B cell (primary cell): ENCODE measurements around the gene LCE1E. TPM values are rescaled to one million over a fixed set of nuclear protein-coding genes. Genes with fewer than 3 reads are reported as not detected.

ENCODE experiments used
- ATAC-seq: fragments of 200-7000 bp; cut with Tn5 transposase; one replicate; pipeline ENCODE4 v1.10.0; 2021; ENCODE audit warnings: low read depth, mild to moderate bottlenecking, moderate number of reproducible peaks, moderate library complexity
- CTCF ChIA-PET: fragments of 350-600 bp; sonication (Branson Sonifier 250); formaldehyde crosslinking; loops from one replicate; lab custom pipeline; 2021; ENCODE audit warnings: antibody characterized with exemption, inconsistent platforms; lab: Charles Lee
- POLR2A ChIA-PET: fragments of 350-600 bp; sonication (Branson Sonifier 250); formaldehyde crosslinking; loops from one replicate; lab custom pipeline; 2021; ENCODE audit warnings: antibody characterized with exemption; lab: Charles Lee
- DNase-seq: peaks from one replicate; pipeline ENCODE4 v3.0.0; 2013
- H2AFZ ChIP-seq: 2 replicates; pipeline ENCODE4 v1.6.1; 2012; ENCODE audit warnings: mild to moderate bottlenecking, low read depth, low read length; ENCODE audit not compliant: insufficient read depth, poor library complexity, severe bottlenecking
- H3K27ac ChIP-seq, 2 donors: 1 replicate in 1 of 2; 2 replicates in 1 of 2; pipeline ENCODE4 v1.5.1; 2012 to 2013; ENCODE audit warnings: low read length in 2 of 2, mild to moderate bottlenecking in 2 of 2, moderate library complexity in 1 of 2
- H3K27me3 ChIP-seq, 4 experiments: fragments of 200-600 bp in 1 of 4; sonication (generic) in 1 of 4; replicated peaks in 1 of 4; 1 replicate in 2 of 4; 2 replicates in 2 of 4; pipeline versions ENCODE4 v1.6.1 to v1.7.0; 2013 to 2016; ENCODE audit warnings: low read length in 3 of 4, mild to moderate bottlenecking in 2 of 4, mixed read lengths in 1 of 4, moderate library complexity in 1 of 4; ENCODE audit not compliant: insufficient read depth in 4 of 4, control insufficient read depth in 3 of 4; ENCODE audit errors: control extremely low read depth in 1 of 4
- H3K36me3 ChIP-seq, 2 experiments: replicated peaks in 1 of 2; 1 replicate in 1 of 2; 2 replicates in 1 of 2; pipeline versions ENCODE4 v1.6.1 to v1.7.1; 2013; ENCODE audit warnings: low read length in 1 of 2; ENCODE audit not compliant: insufficient read depth in 2 of 2, control insufficient read depth in 1 of 2; ENCODE audit errors: control extremely low read depth in 1 of 2, extremely low read depth in 1 of 2
- H3K4me1 ChIP-seq, 2 donors: fragments of 200-600 bp in 1 of 2; sonication (generic) in 1 of 2; 1 replicate in 1 of 2; 2 replicates in 1 of 2; pipeline versions ENCODE4 v1.5.1 to v1.6.1; 2013 to 2017; ENCODE audit warnings: low read length in 2 of 2; ENCODE audit not compliant: control insufficient read depth in 2 of 2, insufficient read depth in 2 of 2
- H3K4me2 ChIP-seq: replicated peaks from 2 replicates; pipeline ENCODE3; 2012; ENCODE audit warnings: mild to moderate bottlenecking, low read depth, low read length; ENCODE audit not compliant: poor library complexity, severe bottlenecking
- H3K4me3 ChIP-seq, 5 experiments: fragments of 200-600 bp in 1 of 5; sonication (generic) in 1 of 5; 1 replicate in 3 of 5; 2 replicates in 2 of 5; pipeline versions ENCODE4 v1.5.1 to v1.7.0; 2011 to 2016; ENCODE audit warnings: low read length in 4 of 5, mild to moderate bottlenecking in 4 of 5, low read depth in 2 of 5, control low read depth in 1 of 5, moderate library complexity in 1 of 5; ENCODE audit not compliant: insufficient read depth in 1 of 5; ENCODE audit errors: control extremely low read depth in 1 of 5, extremely low read depth in 1 of 5
- H3K79me2 ChIP-seq: fragments of 200-600 bp; sonication (generic); one replicate; pipeline ENCODE4 v1.6.0; 2016; ENCODE audit warnings: low read length; ENCODE audit not compliant: control insufficient read depth, insufficient read depth
- H3K9ac ChIP-seq: fragments of 200-600 bp; sonication (generic); 2 replicates; pipeline ENCODE4 v1.6.1; 2017; ENCODE audit warnings: mild to moderate bottlenecking, low read length, moderate library complexity
- H3K9me3 ChIP-seq, 3 donors: one replicate each; pipeline versions ENCODE4 v1.6.1 to v1.7.1; 2013; ENCODE audit warnings: low read length in 2 of 3; ENCODE audit not compliant: control insufficient read depth in 2 of 3, insufficient read depth in 1 of 3; ENCODE audit errors: control extremely low read depth in 1 of 3
- H4K20me1 ChIP-seq: 2 replicates; pipeline ENCODE4 v1.6.0; 2012; ENCODE audit warnings: mild to moderate bottlenecking, low read length; ENCODE audit not compliant: insufficient read depth, control insufficient read depth, poor library complexity, severe bottlenecking
- H3K27ac Mint-ChIP-seq: one replicate; pipeline ENCODE4 v1.8.0; 2021; ENCODE audit warnings: mixed read lengths
- H3K27me3 Mint-ChIP-seq: one replicate; pipeline ENCODE4 v1.8.0; 2021; ENCODE audit warnings: mixed read lengths
- H3K4me1 Mint-ChIP-seq: one replicate; pipeline ENCODE4 v1.8.0; 2021; ENCODE audit warnings: mixed read lengths
- H3K4me3 Mint-ChIP-seq: one replicate; pipeline ENCODE4 v1.8.0; 2021; ENCODE audit warnings: mixed read lengths
- H3K9me3 Mint-ChIP-seq: one replicate; pipeline ENCODE4 v1.8.0; 2022; ENCODE audit warnings: mixed read lengths; ENCODE audit not compliant: insufficient read depth
- EZH2 ChIP-seq: IDR thresholded peaks from 2 replicates; pipeline ENCODE4 v1.6.1; 2012; ENCODE audit warnings: borderline replicate concordance, low read depth, mild to moderate bottlenecking, moderate library complexity, low read length; ENCODE audit not compliant: insufficient read depth, poor library complexity, severe bottlenecking
- WGBS: methylation state at CpG from one replicate; pipeline ENCODE4 v1.1.5; 2013; ENCODE audit warnings: missing lambda C conversion rate; ENCODE audit not compliant: insufficient coverage; 5-methylcytosine and 5-hydroxymethylcytosine counted together
- intact Hi-C: fragments of 100-400 bp; cut with micrococcal nuclease; formaldehyde crosslinking; loops from one replicate; pipeline ENCODE4 v1.10.0; 2022
- polyA plus RNA-seq: library from polyadenylated mRNA; depleted of rRNA; stranded (reverse); fragments of >200 nt; gene quantifications from 2 replicates; pipeline ENCODE4 v1.2.3, GENCODE V29; 2012
- total RNA-seq, 2 donors: library from RNA; stranded (reverse); fragments of 120-200 nt in 1 of 2; gene quantifications; 1 replicate in 1 of 2; 2 replicates in 1 of 2; pipeline versions ENCODE4 v1.2.3 to v1.2.4, GENCODE V29; 2013 to 2022
- TF ChIP-seq, protein P1 (sequence below): fragments of 200-600 bp; IDR thresholded peaks from one replicate; pipeline ENCODE4 v1.8.0; 2022; ENCODE audit warnings: antibody characterized with exemption, mild to moderate bottlenecking

The LCE1E gene
- total and polyA plus RNA-seq, 2 donors (not counting 1 experiment from before 2014, with no cell fraction given) = not detected

- Mint-ChIP-seq H3K4me3 (no peak within 1 kb of the TSS), H3K9me3 (no peaks in the 10 kb centered on the region), H3K4me1 (no peaks in the 10 kb centered on the region), H3K27me3 (peaks cover 41% of the 10 kb centered on the region), H3K27ac (no peak within 1 kb of the TSS)
- intact Hi-C loops = no loop called here
- Histone ChIP-seq H2AFZ (no peak within 1 kb of the TSS), H3K9me3 (no peaks in the 10 kb centered on the region), H3K79me2 (no peaks in the 10 kb centered on the region), H3K4me3 (no peak within 1 kb of the TSS), H4K20me1 (no peaks in the 10 kb centered on the region), H3K27me3 (peaks cover 0 to 12% (median 5%) of the 10 kb centered on the region in 4 experiments), H3K9ac (no peak within 1 kb of the TSS), H3K36me3 (no peaks in the 10 kb centered on the region), H3K27ac (no peak within 1 kb of the TSS), H3K4me2 (no peak within 1 kb of the TSS), H3K4me1 (no peaks in the 10 kb centered on the region)
- CTCF ChIA-PET = no interaction called here
- POLR2A ChIA-PET = no interaction called here
- TF ChIP-seq EZH2 = no peak
- TF ChIP-seq, protein P1, sequence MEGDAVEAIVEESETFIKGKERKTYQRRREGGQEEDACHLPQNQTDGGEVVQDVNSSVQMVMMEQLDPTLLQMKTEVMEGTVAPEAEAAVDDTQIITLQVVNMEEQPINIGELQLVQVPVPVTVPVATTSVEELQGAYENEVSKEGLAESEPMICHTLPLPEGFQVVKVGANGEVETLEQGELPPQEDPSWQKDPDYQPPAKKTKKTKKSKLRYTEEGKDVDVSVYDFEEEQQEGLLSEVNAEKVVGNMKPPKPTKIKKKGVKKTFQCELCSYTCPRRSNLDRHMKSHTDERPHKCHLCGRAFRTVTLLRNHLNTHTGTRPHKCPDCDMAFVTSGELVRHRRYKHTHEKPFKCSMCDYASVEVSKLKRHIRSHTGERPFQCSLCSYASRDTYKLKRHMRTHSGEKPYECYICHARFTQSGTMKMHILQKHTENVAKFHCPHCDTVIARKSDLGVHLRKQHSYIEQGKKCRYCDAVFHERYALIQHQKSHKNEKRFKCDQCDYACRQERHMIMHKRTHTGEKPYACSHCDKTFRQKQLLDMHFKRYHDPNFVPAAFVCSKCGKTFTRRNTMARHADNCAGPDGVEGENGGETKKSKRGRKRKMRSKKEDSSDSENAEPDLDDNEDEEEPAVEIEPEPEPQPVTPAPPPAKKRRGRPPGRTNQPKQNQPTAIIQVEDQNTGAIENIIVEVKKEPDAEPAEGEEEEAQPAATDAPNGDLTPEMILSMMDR = no peak
- WGBS = 86% methylated on average over 2 of the region's 2 CpGs
- DNase-seq = no peak
- no peak for ATAC-seq
These were observed 41.1 kb downstream of the LCE1E start, which contains the start of gene LCE1A for GRCh38 chr1:152827173-152827572. TSS of gene LCE1A (plus strand) at chr1:152827473. CDS start at chr1:152827473, 0 bp downstream.

GRCh38 chr1:152836870-152837269 is 50.8 kb downstream of the LCE1E start:
- no peaks in the 10 kb centered on the region for H3K27me3 ChIP-seq
- H3K9ac ChIP-seq = no peak overlapping the region
- H3K9me3 ChIP-seq = no peaks in the 10 kb centered on the region
- H3K4me3 ChIP-seq = no peak overlapping the region
- no CpG with 5 or more reads among the region's 2 CpGs for WGBS
- H3K4me1 ChIP-seq = no peaks in the 10 kb centered on the region
- intact Hi-C loops = no loop called here
- TF ChIP-seq, protein P1 = no peak
- no peak for TF ChIP-seq EZH2
- no peak overlapping the region for H3K27ac ChIP-seq
- no peaks in the 10 kb centered on the region for H4K20me1 ChIP-seq
- DNase-seq = no peak
- Mint-ChIP-seq H3K4me1 (no peaks in the 10 kb centered on the region), H3K27ac (no peak overlapping the region), H3K9me3 (no peaks in the 10 kb centered on the region), H3K4me3 (no peak overlapping the region), H3K27me3 (peaks cover 14% of the 10 kb centered on the region)
- H2AFZ ChIP-seq = no peak overlapping the region
- POLR2A ChIA-PET = no interaction called here
- H3K79me2 ChIP-seq = no peaks in the 10 kb centered on the region
- CTCF ChIA-PET = no interaction called here
- H3K4me2 ChIP-seq = no peak overlapping the region
- no peaks in the 10 kb centered on the region for H3K36me3 ChIP-seq
- ATAC-seq = no peak

Other genes starting within 250 kb of the LCE1E start
- not detected in 2 replicates for gene LCE3E, start 219.5 kb upstream of the LCE1E start, total RNA-seq
- not detected in 2 replicates for gene LCE3E, start 219.5 kb upstream of the LCE1E start, polyA plus RNA-seq
- not detected in 2 replicates for gene LCE3D, start 205.7 kb upstream of the LCE1E start, total RNA-seq
- gene LCE3D, start 205.7 kb upstream of the LCE1E start, polyA plus RNA-seq = not detected in 2 replicates
- gene LCE3C, start 186.0 kb upstream of the LCE1E start, total RNA-seq = not detected in 2 replicates
- gene LCE3C, start 186.0 kb upstream of the LCE1E start, polyA plus RNA-seq = not detected in 2 replicates
- not detected in 2 replicates for gene LCE3B, start 172.4 kb upstream of the LCE1E start, total RNA-seq
- not detected in 2 replicates for gene LCE3B, start 172.4 kb upstream of the LCE1E start, polyA plus RNA-seq
- gene LCE3A, start 163.2 kb upstream of the LCE1E start, total RNA-seq = not detected in 2 replicates
- not detected in 2 replicates for gene LCE3A, start 163.2 kb upstream of the LCE1E start, polyA plus RNA-seq
- not detected in 2 replicates for gene LCE2D, start 122.9 kb upstream of the LCE1E start, total RNA-seq
- gene LCE2D, start 122.9 kb upstream of the LCE1E start, polyA plus RNA-seq = not detected in 2 replicates
- gene LCE2C, start 111.0 kb upstream of the LCE1E start, total RNA-seq = not detected in 2 replicates
- gene LCE2C, start 111.0 kb upstream of the LCE1E start, polyA plus RNA-seq = not detected in 2 replicates
- gene LCE2B, start 100.1 kb upstream of the LCE1E start, total RNA-seq = not detected in 2 replicates
- not detected in 2 replicates for gene LCE2B, start 100.1 kb upstream of the LCE1E start, polyA plus RNA-seq
- gene LCE2A, start 87.9 kb upstream of the LCE1E start, total RNA-seq = not detected in 2 replicates
- not detected in 2 replicates for gene LCE2A, start 87.9 kb upstream of the LCE1E start, polyA plus RNA-seq
- not detected in 2 replicates for gene LCE4A, start 78.1 kb upstream of the LCE1E start, total RNA-seq
- gene LCE4A, start 78.1 kb upstream of the LCE1E start, polyA plus RNA-seq = not detected in 2 replicates
- not detected in 2 replicates for gene KPRP, start 28.2 kb upstream of the LCE1E start, total RNA-seq
- gene KPRP, start 28.2 kb upstream of the LCE1E start, polyA plus RNA-seq = not detected in 2 replicates
- gene LCE1F, start 11.1 kb upstream of the LCE1E start, total RNA-seq = not detected in 2 replicates
- not detected in 2 replicates for gene LCE1F, start 11.1 kb upstream of the LCE1E start, polyA plus RNA-seq
- gene LCE1D, start 10.5 kb downstream of the LCE1E start, total RNA-seq = not detected in 2 replicates
- gene LCE1D, start 10.5 kb downstream of the LCE1E start, polyA plus RNA-seq = not detected in 2 replicates
- not detected in 2 replicates for gene LCE1C, start 20.4 kb downstream of the LCE1E start, total RNA-seq
- gene LCE1C, start 20.4 kb downstream of the LCE1E start, polyA plus RNA-seq = not detected in 2 replicates
- gene LCE1B, start 25.7 kb downstream of the LCE1E start, total RNA-seq = not detected in 2 replicates
- gene LCE1B, start 25.7 kb downstream of the LCE1E start, polyA plus RNA-seq = not detected in 2 replicates
- gene LCE1A, start 41.2 kb downstream of the LCE1E start, total RNA-seq = not detected in 2 replicates
- not detected in 2 replicates for gene LCE1A, start 41.2 kb downstream of the LCE1E start, polyA plus RNA-seq
- gene LCE6A, start 56.6 kb downstream of the LCE1E start, total RNA-seq = not detected in 2 replicates
- gene LCE6A, start 56.6 kb downstream of the LCE1E start, polyA plus RNA-seq = not detected in 2 replicates
- gene LCE7A, start 73.7 kb downstream of the LCE1E start, total RNA-seq = not detected in 2 replicates
- gene LCE7A, start 73.7 kb downstream of the LCE1E start, polyA plus RNA-seq = not detected in 2 replicates
- gene SMCP, start 92.1 kb downstream of the LCE1E start, total RNA-seq = not detected in 2 replicates
- not detected in 2 replicates for gene SMCP, start 92.1 kb downstream of the LCE1E start, polyA plus RNA-seq
- not detected in 2 replicates for gene IVL, start 122.3 kb downstream of the LCE1E start, total RNA-seq
- not detected in 2 replicates for gene IVL, start 122.3 kb downstream of the LCE1E start, polyA plus RNA-seq
- not detected in 2 replicates for gene SPRR5, start 160.9 kb downstream of the LCE1E start, total RNA-seq
- not detected in 2 replicates for gene SPRR5, start 160.9 kb downstream of the LCE1E start, polyA plus RNA-seq
- gene SPRR4, start 184.4 kb downstream of the LCE1E start, total RNA-seq = not detected in 2 replicates
- gene SPRR4, start 184.4 kb downstream of the LCE1E start, polyA plus RNA-seq = not detected in 2 replicates
- not detected in 2 replicates for gene SPRR1A, start 197.8 kb downstream of the LCE1E start, total RNA-seq
- gene SPRR1A, start 197.8 kb downstream of the LCE1E start, polyA plus RNA-seq = not detected in 2 replicates
- not detected in 2 replicates for gene SPRR3, start 215.5 kb downstream of the LCE1E start, total RNA-seq
- gene SPRR3, start 215.5 kb downstream of the LCE1E start, polyA plus RNA-seq = not detected in 2 replicates
- not detected in 2 replicates for gene SPRR1B, start 244.9 kb downstream of the LCE1E start, total RNA-seq
- not detected in 2 replicates for gene SPRR1B, start 244.9 kb downstream of the LCE1E start, polyA plus RNA-seq